OCI-LY1 (cell line): ENCODE data around the gene ERBB3.

Experiments used
- CTCF ChIP-seq: fragments of 200-600 bp; sonication (generic), shearing (Covaris generic); IDR thresholded peaks from 2 replicates; pipeline ENCODE4 v1.5.1; 2017; ENCODE audit warnings: mild to moderate bottlenecking, antibody characterized with exemption, low read length, moderate library complexity, mixed read lengths
- EZH2 ChIP-seq: fragments of 200-600 bp; sonication (generic), shearing (Covaris generic); IDR thresholded peaks from 2 replicates; pipeline ENCODE4 v1.8.0; 2017; ENCODE audit warnings: borderline replicate concordance, mixed run types, mild to moderate bottlenecking, antibody characterized with exemption, low read length, moderate library complexity, mixed read lengths

GRCh38 chr12:56097738-56098137 lies 17.8 kb downstream of the ERBB3 start:
- TF ChIP-seq CTCF (no peak), EZH2 (no peak)
